B cell (primary cell): ENCODE results near the gene ATOSB. TPM values are rescaled to one million over a fixed set of nuclear protein-coding genes. Genes with fewer than 3 reads are reported as not detected.

Experiments used
- ATAC-seq: fragments of 200-7000 bp; cut with Tn5 transposase; one replicate; pipeline ENCODE4 v1.10.0; 2021; ENCODE audit warnings: low read depth, mild to moderate bottlenecking, moderate number of reproducible peaks, moderate library complexity
- CTCF ChIA-PET: fragments of 350-600 bp; sonication (Branson Sonifier 250); formaldehyde crosslinking; loops from one replicate; lab custom pipeline; 2021; ENCODE audit warnings: antibody characterized with exemption, inconsistent platforms; lab: Charles Lee
- POLR2A ChIA-PET: fragments of 350-600 bp; sonication (Branson Sonifier 250); formaldehyde crosslinking; loops from one replicate; lab custom pipeline; 2021; ENCODE audit warnings: antibody characterized with exemption; lab: Charles Lee
- DNase-seq: peaks from one replicate; pipeline ENCODE4 v3.0.0; 2013
- H2AFZ ChIP-seq: 2 replicates; pipeline ENCODE4 v1.6.1; 2012; ENCODE audit warnings: mild to moderate bottlenecking, low read depth, low read length; ENCODE audit not compliant: insufficient read depth, poor library complexity, severe bottlenecking
- H3K27ac ChIP-seq, 2 donors: 1 replicate in 1 of 2; 2 replicates in 1 of 2; pipeline ENCODE4 v1.5.1; 2012 to 2013; ENCODE audit warnings: low read length in 2 of 2, mild to moderate bottlenecking in 2 of 2, moderate library complexity in 1 of 2
- H3K27me3 ChIP-seq, 4 experiments: fragments of 200-600 bp in 1 of 4; sonication (generic) in 1 of 4; replicated peaks in 1 of 4; 1 replicate in 2 of 4; 2 replicates in 2 of 4; pipeline versions ENCODE4 v1.6.1 to v1.7.0; 2013 to 2016; ENCODE audit warnings: low read length in 3 of 4, mild to moderate bottlenecking in 2 of 4, mixed read lengths in 1 of 4, moderate library complexity in 1 of 4; ENCODE audit not compliant: insufficient read depth in 4 of 4, control insufficient read depth in 3 of 4; ENCODE audit errors: control extremely low read depth in 1 of 4
- H3K36me3 ChIP-seq, 2 experiments: replicated peaks in 1 of 2; 1 replicate in 1 of 2; 2 replicates in 1 of 2; pipeline versions ENCODE4 v1.6.1 to v1.7.1; 2013; ENCODE audit warnings: low read length in 1 of 2; ENCODE audit not compliant: insufficient read depth in 2 of 2, control insufficient read depth in 1 of 2; ENCODE audit errors: control extremely low read depth in 1 of 2, extremely low read depth in 1 of 2
- H3K4me1 ChIP-seq, 2 donors: fragments of 200-600 bp in 1 of 2; sonication (generic) in 1 of 2; 1 replicate in 1 of 2; 2 replicates in 1 of 2; pipeline versions ENCODE4 v1.5.1 to v1.6.1; 2013 to 2017; ENCODE audit warnings: low read length in 2 of 2; ENCODE audit not compliant: control insufficient read depth in 2 of 2, insufficient read depth in 2 of 2
- H3K4me2 ChIP-seq: replicated peaks from 2 replicates; pipeline ENCODE3; 2012; ENCODE audit warnings: mild to moderate bottlenecking, low read depth, low read length; ENCODE audit not compliant: poor library complexity, severe bottlenecking
- H3K4me3 ChIP-seq, 5 experiments: fragments of 200-600 bp in 1 of 5; sonication (generic) in 1 of 5; 1 replicate in 3 of 5; 2 replicates in 2 of 5; pipeline versions ENCODE4 v1.5.1 to v1.7.0; 2011 to 2016; ENCODE audit warnings: low read length in 4 of 5, mild to moderate bottlenecking in 4 of 5, low read depth in 2 of 5, control low read depth in 1 of 5, moderate library complexity in 1 of 5; ENCODE audit not compliant: insufficient read depth in 1 of 5; ENCODE audit errors: control extremely low read depth in 1 of 5, extremely low read depth in 1 of 5
- H3K79me2 ChIP-seq: fragments of 200-600 bp; sonication (generic); one replicate; pipeline ENCODE4 v1.6.0; 2016; ENCODE audit warnings: low read length; ENCODE audit not compliant: control insufficient read depth, insufficient read depth
- H3K9ac ChIP-seq: fragments of 200-600 bp; sonication (generic); 2 replicates; pipeline ENCODE4 v1.6.1; 2017; ENCODE audit warnings: mild to moderate bottlenecking, low read length, moderate library complexity
- H3K9me3 ChIP-seq, 3 donors: one replicate each; pipeline versions ENCODE4 v1.6.1 to v1.7.1; 2013; ENCODE audit warnings: low read length in 2 of 3; ENCODE audit not compliant: control insufficient read depth in 2 of 3, insufficient read depth in 1 of 3; ENCODE audit errors: control extremely low read depth in 1 of 3
- H4K20me1 ChIP-seq: 2 replicates; pipeline ENCODE4 v1.6.0; 2012; ENCODE audit warnings: mild to moderate bottlenecking, low read length; ENCODE audit not compliant: insufficient read depth, control insufficient read depth, poor library complexity, severe bottlenecking
- H3K27ac Mint-ChIP-seq: one replicate; pipeline ENCODE4 v1.8.0; 2021; ENCODE audit warnings: mixed read lengths
- H3K27me3 Mint-ChIP-seq: one replicate; pipeline ENCODE4 v1.8.0; 2021; ENCODE audit warnings: mixed read lengths
- H3K4me1 Mint-ChIP-seq: one replicate; pipeline ENCODE4 v1.8.0; 2021; ENCODE audit warnings: mixed read lengths
- H3K4me3 Mint-ChIP-seq: one replicate; pipeline ENCODE4 v1.8.0; 2021; ENCODE audit warnings: mixed read lengths
- H3K9me3 Mint-ChIP-seq: one replicate; pipeline ENCODE4 v1.8.0; 2022; ENCODE audit warnings: mixed read lengths; ENCODE audit not compliant: insufficient read depth
- EZH2 ChIP-seq: IDR thresholded peaks from 2 replicates; pipeline ENCODE4 v1.6.1; 2012; ENCODE audit warnings: borderline replicate concordance, low read depth, mild to moderate bottlenecking, moderate library complexity, low read length; ENCODE audit not compliant: insufficient read depth, poor library complexity, severe bottlenecking
- WGBS: methylation state at CpG from one replicate; pipeline ENCODE4 v1.1.5; 2013; ENCODE audit warnings: missing lambda C conversion rate; ENCODE audit not compliant: insufficient coverage; 5-methylcytosine and 5-hydroxymethylcytosine counted together
- intact Hi-C: fragments of 100-400 bp; cut with micrococcal nuclease; formaldehyde crosslinking; loops from one replicate; pipeline ENCODE4 v1.10.0; 2022
- polyA plus RNA-seq: library from polyadenylated mRNA; depleted of rRNA; stranded (reverse); fragments of >200 nt; gene quantifications from 2 replicates; pipeline ENCODE4 v1.2.3, GENCODE V29; 2012
- total RNA-seq, 2 donors: library from RNA; stranded (reverse); fragments of 120-200 nt in 1 of 2; gene quantifications; 1 replicate in 1 of 2; 2 replicates in 1 of 2; pipeline versions ENCODE4 v1.2.3 to v1.2.4, GENCODE V29; 2013 to 2022
- TF ChIP-seq, protein P1 (sequence below): fragments of 200-600 bp; IDR thresholded peaks from one replicate; pipeline ENCODE4 v1.8.0; 2022; ENCODE audit warnings: antibody characterized with exemption, mild to moderate bottlenecking

Gene ATOSB
- total and polyA plus RNA-seq, 2 donors (not counting 1 experiment from before 2014, with no cell fraction given) = 6.5 to 9.4 TPM

GRCh38 chr9:35091536-35091935 is 24.1 kb downstream of the ATOSB start:
- H4K20me1 ChIP-seq = no peaks in the 10 kb centered on the region
- H3K27me3 ChIP-seq = no peaks in the 10 kb centered on the region
- no peak overlapping the region for H3K9ac ChIP-seq
- TF ChIP-seq EZH2 = no peak
- TF ChIP-seq, protein P1, sequence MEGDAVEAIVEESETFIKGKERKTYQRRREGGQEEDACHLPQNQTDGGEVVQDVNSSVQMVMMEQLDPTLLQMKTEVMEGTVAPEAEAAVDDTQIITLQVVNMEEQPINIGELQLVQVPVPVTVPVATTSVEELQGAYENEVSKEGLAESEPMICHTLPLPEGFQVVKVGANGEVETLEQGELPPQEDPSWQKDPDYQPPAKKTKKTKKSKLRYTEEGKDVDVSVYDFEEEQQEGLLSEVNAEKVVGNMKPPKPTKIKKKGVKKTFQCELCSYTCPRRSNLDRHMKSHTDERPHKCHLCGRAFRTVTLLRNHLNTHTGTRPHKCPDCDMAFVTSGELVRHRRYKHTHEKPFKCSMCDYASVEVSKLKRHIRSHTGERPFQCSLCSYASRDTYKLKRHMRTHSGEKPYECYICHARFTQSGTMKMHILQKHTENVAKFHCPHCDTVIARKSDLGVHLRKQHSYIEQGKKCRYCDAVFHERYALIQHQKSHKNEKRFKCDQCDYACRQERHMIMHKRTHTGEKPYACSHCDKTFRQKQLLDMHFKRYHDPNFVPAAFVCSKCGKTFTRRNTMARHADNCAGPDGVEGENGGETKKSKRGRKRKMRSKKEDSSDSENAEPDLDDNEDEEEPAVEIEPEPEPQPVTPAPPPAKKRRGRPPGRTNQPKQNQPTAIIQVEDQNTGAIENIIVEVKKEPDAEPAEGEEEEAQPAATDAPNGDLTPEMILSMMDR = no peak
- CTCF ChIA-PET = interaction anchor here (1.2 to 2.8 kb wide), 5 partner anchors 11 to 192 kb away, joined by 3 to 14 read pairs (median 10); partner anchors contain the start of genes FANCG and STOML2
- Mint-ChIP-seq H3K4me1 (peaks cover 22% of the 10 kb centered on the region), H3K4me3 (no peak overlapping the region), H3K27me3 (no peaks in the 10 kb centered on the region), H3K27ac (no peak overlapping the region), H3K9me3 (no peaks in the 10 kb centered on the region)
- no peak overlapping the region for H3K4me3 ChIP-seq
- H3K4me2 ChIP-seq = no peak overlapping the region
- 97% methylated on average over 17 of the region's 17 CpGs for WGBS
- DNase-seq (no peak), ATAC-seq (no peak)
- POLR2A ChIA-PET = no interaction called here
- H3K36me3 ChIP-seq = peaks cover 14 to 75% of the 10 kb centered on the region in 2 experiments
- no peak overlapping the region for H2AFZ ChIP-seq
- intact Hi-C loops = no loop called here
- no peaks in the 10 kb centered on the region for H3K9me3 ChIP-seq
- peaks cover 7 to 12% of the 10 kb centered on the region in 2 donors for H3K4me1 ChIP-seq
- peaks cover 8% of the 10 kb centered on the region for H3K79me2 ChIP-seq
- H3K27ac ChIP-seq = no peak overlapping the region

DNA sequence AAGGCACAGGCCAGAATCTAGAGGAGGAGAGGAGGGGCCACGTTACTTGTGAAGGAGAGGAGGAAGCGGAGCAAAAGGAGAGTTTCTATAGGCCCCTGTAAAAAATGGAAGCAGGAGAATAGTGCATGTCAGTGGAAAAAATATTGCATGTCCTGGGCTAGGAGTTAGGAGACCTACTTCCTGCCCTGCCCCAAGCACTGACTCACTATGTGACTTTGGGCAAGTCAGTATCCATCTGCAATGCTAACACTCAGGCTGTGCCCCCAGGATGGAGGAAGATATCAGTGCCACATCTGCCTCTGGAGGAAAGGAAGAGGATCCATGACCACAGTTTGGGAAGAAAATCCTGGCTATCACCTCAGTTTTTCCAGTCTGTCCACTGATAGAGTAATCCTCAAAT is 26.2 kb downstream of the ATOSB start:
- Mint-ChIP-seq H3K4me1 (peaks cover 4% of the 10 kb centered on the region), H3K9me3 (no peaks in the 10 kb centered on the region), H3K27me3 (no peaks in the 10 kb centered on the region), H3K4me3 (no peak overlapping the region), H3K27ac (no peak overlapping the region)
- Histone ChIP-seq H2AFZ (no peak overlapping the region), H3K9me3 (no peaks in the 10 kb centered on the region), H3K9ac (no peak overlapping the region), H3K36me3 (peaks cover 17 to 75% of the 10 kb centered on the region in 2 experiments), H3K4me2 (no peak overlapping the region), H3K79me2 (no peaks in the 10 kb centered on the region), H3K4me3 (no peak overlapping the region), H3K4me1 (no peaks in the 10 kb centered on the region), H3K27ac (no peak overlapping the region), H4K20me1 (no peaks in the 10 kb centered on the region), H3K27me3 (no peaks in the 10 kb centered on the region)
- 100% methylated on average over 2 of the region's 2 CpGs for WGBS
- POLR2A ChIA-PET = no interaction called here
- CTCF ChIA-PET = no interaction called here
- DNase-seq (no peak), ATAC-seq (no peak)
- intact Hi-C loops = no loop called here
- TF ChIP-seq, protein P1 = no peak
- TF ChIP-seq EZH2 = no peak
